Astrocyte of the spinal cord (primary cell): ENCODE data around the gene CEP131.
"Not testable (repeated sequence)": the region's sequence is repeated elsewhere in the genome, so short reads cannot be mapped to it uniquely, and the experiment has no call there.

ENCODE experiments used
- DNase-seq: peaks from one replicate; pipeline ENCODE4 v3.0.0; 2011; ENCODE audit warnings: low read depth, low spot score
- H3K4me3 ChIP-seq: 2 replicates; pipeline ENCODE4 v1.5.1; 2011; ENCODE audit warnings: low read depth, mild to moderate bottlenecking, low read length, moderate library complexity
- in situ Hi-C: cut with HindIII; loops from 2 replicates; pipeline ENCODE4 v1.10.0; 2017; ENCODE audit warnings: low sequenced_read_pairs
- TF ChIP-seq, protein P1 (sequence below): IDR thresholded peaks from 2 replicates; pipeline ENCODE4 v1.5.1; 2012; ENCODE audit warnings: low read depth, mild to moderate bottlenecking, low read length, inconsistent platforms

Gene CEP131

DNA sequence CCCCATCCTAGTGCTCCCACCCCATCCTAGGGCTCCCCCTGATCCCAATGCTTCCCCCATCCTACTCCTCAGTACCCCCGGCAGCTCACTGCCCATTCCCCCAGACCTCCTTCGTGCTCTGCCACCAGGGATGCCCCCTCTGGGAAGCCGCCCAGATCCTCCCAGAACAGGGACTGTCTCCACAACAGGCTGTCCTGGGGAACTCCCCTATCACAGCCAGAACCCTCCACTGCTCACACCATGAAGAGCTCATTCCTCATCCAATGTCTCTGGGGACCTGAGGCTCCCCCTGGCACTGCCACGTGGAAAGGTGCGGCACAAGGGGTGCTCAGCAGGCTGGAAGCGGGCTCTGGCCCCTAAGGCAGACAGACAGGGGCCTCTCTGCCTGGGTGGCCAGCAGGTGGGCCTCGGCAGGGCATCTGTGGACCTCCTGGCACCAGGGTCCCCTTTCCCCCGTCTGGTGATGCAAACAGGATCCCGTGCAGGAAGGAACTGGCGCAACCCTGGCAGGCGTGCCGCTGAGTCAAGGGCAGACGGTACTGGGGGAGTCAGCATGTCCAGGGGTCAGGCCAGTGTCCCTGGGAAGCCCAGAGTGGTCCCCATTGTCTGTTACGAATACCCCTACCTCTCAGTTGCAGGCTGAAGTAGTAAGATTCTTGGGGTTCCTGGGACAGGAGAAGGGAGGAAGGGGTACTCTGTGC lies 72.2 kb downstream of the CEP131 start:
- TF ChIP-seq, protein P1, sequence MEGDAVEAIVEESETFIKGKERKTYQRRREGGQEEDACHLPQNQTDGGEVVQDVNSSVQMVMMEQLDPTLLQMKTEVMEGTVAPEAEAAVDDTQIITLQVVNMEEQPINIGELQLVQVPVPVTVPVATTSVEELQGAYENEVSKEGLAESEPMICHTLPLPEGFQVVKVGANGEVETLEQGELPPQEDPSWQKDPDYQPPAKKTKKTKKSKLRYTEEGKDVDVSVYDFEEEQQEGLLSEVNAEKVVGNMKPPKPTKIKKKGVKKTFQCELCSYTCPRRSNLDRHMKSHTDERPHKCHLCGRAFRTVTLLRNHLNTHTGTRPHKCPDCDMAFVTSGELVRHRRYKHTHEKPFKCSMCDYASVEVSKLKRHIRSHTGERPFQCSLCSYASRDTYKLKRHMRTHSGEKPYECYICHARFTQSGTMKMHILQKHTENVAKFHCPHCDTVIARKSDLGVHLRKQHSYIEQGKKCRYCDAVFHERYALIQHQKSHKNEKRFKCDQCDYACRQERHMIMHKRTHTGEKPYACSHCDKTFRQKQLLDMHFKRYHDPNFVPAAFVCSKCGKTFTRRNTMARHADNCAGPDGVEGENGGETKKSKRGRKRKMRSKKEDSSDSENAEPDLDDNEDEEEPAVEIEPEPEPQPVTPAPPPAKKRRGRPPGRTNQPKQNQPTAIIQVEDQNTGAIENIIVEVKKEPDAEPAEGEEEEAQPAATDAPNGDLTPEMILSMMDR = no peak
- DNase-seq = no peak
- H3K4me3 ChIP-seq = no peak overlapping the region
- in situ Hi-C loops = no loop called here

DNA sequence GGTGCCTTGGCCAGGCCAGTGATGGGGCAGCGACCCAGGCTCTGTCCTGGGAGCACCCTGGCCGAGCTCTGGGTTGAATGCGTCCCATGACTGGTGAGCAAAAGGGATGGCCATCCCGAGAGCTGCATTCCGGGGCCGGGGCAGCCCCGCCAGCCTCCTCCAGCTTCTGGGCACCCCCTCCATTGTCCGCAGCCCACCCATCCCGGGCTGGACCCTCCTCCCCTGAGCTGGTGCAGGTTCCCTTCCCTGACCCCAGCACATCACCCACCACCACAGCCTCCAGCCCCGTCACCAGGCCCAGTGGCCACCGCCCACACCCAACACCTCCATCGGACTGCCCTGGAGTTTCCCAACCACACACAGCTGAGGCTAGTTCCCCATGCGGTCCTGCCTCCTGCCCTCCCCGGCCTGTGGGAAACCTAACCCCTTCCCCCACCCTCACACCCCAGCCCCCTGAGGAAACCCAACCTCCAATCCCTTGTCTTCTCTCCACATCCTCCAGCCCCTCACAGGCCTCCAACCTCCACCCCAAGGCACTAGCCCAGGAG lies 73.7 kb downstream of the CEP131 start:
- in situ Hi-C loops = no loop called here
- no peak overlapping the region for H3K4me3 ChIP-seq
- TF ChIP-seq, protein P1 = no peak
- no peak for DNase-seq

DNA sequence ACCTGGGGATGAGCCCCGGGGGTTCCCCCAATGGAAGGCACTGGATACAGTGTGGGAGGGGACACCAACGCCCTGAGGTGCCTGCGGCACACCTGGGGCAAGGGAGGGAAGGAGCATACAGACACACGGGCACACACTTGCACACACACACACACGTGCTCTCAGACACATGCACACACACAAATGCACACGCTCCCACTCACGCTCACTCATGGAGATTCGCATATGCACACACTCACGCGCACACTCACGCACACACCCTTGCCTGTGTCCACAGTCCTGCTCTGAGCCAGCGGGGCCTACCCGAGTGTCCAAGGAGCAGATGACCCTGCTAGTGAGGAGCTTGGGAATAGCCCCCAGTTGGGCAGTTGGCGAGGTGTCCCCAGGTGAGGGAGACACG lies 74.2 kb downstream of the CEP131 start:
- in situ Hi-C loops = no loop called here
- H3K4me3 ChIP-seq = no peak overlapping the region
- DNase-seq = no peak
- TF ChIP-seq, protein P1 = no peak

DNA sequence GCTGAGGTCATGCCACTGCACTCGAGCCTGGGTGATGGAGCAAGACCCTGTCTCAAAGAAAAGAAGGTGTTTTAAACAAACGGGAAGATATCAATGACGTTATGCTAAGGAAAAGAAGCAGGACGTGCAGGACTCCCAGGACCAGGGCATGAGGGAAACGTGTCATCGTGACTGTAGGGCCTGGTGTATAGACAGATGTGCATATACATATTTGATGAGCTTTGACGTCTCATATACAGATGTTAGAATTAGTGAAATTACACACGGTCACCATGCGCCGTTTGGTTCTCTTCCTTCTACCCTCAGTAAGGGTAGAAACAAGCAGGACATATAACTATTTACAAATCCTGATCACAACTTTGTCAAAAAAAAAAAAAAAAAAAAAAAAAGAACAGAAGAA lies 75.1 kb downstream of the CEP131 start:
- TF ChIP-seq, protein P1 = no peak
- DNase-seq = no peak
- H3K4me3 ChIP-seq = no peak overlapping the region
- in situ Hi-C loops = no loop called here

DNA sequence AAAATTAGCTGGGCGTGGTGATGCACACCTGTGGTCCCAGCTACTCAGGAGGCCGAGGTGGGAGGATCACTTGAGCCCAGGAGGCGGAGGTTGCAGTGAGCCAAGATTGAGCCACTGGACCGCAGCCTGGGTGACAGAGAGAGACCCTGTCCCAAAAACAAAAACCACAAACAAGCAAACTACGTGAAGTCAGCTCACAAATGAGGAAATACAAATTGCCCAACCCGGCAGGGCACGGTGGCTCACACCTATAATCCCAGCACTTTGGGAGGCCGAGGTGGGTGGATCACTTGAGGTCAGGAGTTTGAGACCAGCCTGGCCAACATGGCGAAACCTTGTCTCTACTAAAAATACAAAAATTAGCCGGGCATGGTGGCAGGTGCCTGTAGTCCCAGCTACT lies 76.6 kb downstream of the CEP131 start:
- H3K4me3 ChIP-seq, in situ Hi-C loops, DNase-seq: not testable (repeated sequence)

DNA sequence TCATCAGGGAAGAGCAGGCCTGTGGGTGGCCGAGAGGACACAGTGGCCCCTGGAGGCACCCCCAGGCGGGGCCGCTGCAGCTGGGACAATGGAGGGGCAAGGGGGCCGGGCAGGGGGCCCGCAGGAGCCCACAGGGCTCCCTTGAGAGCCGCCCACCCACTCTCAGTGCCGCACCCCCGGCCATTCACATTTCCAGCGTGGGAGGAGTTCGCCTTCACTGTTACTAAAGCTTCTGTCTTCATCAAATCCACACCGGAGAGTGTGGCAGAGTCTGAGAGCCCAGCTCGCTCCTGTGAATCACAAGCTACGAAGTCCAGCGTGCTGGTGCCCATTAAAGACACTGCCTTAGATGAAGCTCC lies 78.4 kb downstream of the CEP131 start:
- TF ChIP-seq, protein P1 = no peak
- DNase-seq = no peak
- in situ Hi-C loops = no loop called here

DNA sequence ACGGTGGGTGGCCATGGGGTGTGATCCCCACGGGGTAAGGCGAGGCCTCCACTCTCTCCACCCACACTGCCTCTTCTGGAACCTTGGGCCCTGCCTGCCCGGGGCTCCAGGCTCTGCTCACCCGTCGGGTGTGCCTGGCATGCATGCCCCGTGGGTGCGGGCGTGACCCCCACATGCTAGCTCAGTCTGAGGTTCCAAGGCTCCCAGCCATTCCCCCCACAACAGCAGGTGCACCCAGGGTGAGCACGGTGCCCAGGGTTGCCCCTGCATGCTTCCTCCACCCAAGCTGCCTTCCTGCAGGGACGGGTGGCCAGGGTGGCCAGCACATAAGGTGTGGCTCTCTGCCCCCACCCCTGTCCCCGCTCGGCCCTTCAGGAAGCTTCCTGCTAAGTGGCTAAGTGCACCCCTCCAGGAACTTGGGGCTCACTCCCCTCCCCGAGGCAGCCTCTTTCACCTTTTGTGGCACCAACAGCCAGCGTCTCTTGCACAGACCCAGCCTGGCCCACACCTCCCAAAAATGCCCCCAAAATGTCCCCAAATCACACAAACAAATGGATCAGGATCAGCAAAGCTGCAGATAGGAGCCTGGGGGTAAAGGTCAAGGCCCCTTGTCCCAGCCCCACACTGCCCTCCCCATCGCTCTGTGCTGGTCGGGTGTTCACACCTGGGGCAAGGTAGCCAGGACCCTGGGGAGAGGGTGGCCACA lies 78.9 kb downstream of the CEP131 start:
- in situ Hi-C loops = no loop called here
- H3K4me3 ChIP-seq = no peak overlapping the region
- TF ChIP-seq, protein P1 = no peak
- no peak for DNase-seq

More for the DNA sequence above, 78.4 kb downstream of the CEP131 start:
- H3K4me3 ChIP-seq = no peak overlapping the region
